ENCODE data around the gene OR2L5. TPM values are rescaled to one million over a fixed set of nuclear protein-coding genes. Genes with fewer than 3 reads are reported as not detected.

OR2L5 gene
- total RNA-seq, 2 donors from 2014 or later = not detected

- H3K9me3 ChIP-seq (ENCODE audit: control insufficient read depth, low read length) = peaks cover 83% of the 10 kb centered on the region
- H3K27ac ChIP-seq (ENCODE audit: low read depth, low read length) = no peak overlapping the region
- no peak overlapping the region for H3K9ac ChIP-seq (ENCODE audit: extremely low read depth, low read length, poor library complexity, severe bottlenecking)
- H3K4me1 ChIP-seq (ENCODE audit: control insufficient read depth, insufficient read depth, low read length) = no peaks in the 10 kb centered on the region
- no peak overlapping the region for H3K4me3 Mint-ChIP-seq
- no peaks in the 10 kb centered on the region for H3K36me3 Mint-ChIP-seq (ENCODE audit: low read depth)
- no peak for DNase-seq
- no peaks in the 10 kb centered on the region for H3K27me3 Mint-ChIP-seq (ENCODE audit: insufficient read depth)
- no peaks in the 10 kb centered on the region for H3K27me3 ChIP-seq (ENCODE audit: control insufficient read depth, insufficient read depth, low read length, poor library complexity, severe bottlenecking)
- H3K27ac Mint-ChIP-seq = no peak overlapping the region
- peaks cover 78% of the 10 kb centered on the region for H3K9me3 Mint-ChIP-seq
- H3K4me3 ChIP-seq (ENCODE audit: low read length) = peak overlapping the region; percentile 14
- no peaks in the 10 kb centered on the region for H3K36me3 ChIP-seq (ENCODE audit: control insufficient read depth, insufficient read depth, low read length)
- H3K4me1 Mint-ChIP-seq = no peaks in the 10 kb centered on the region
- 58% methylated on average over 2 of the region's 2 CpGs; no CpG with 5 or more reads in 1 of the 2 experiments for WGBS, 2 experiments (ENCODE audit: insufficient coverage in 1 of 2, insufficient read length in 1 of 2)
- TF ChIP-seq CTCF (conservative IDR thresholded peaks at IDR 0.05) = no peak
Measured at GRCh38 chr1:247992986-247993385, 20.5 kb upstream of the OR2L5 start.

- no peak for TF ChIP-seq CTCF (conservative IDR thresholded peaks at IDR 0.05)
- Histone ChIP-seq H3K27me3 (ENCODE audit: control insufficient read depth, insufficient read depth, low read length, poor library complexity, severe bottlenecking) (no peaks in the 10 kb centered on the region), H3K4me3 (ENCODE audit: low read length) (no peak overlapping the region), H3K9ac (ENCODE audit: extremely low read depth, low read length, poor library complexity, severe bottlenecking) (no peak overlapping the region), H3K4me1 (ENCODE audit: control insufficient read depth, insufficient read depth, low read length) (no peaks in the 10 kb centered on the region), H3K27ac (ENCODE audit: low read depth, low read length) (no peak overlapping the region), H3K9me3 (ENCODE audit: control insufficient read depth, low read length) (peaks cover 76% of the 10 kb centered on the region), H3K36me3 (ENCODE audit: control insufficient read depth, insufficient read depth, low read length) (no peaks in the 10 kb centered on the region)
- no peaks in the 10 kb centered on the region for H3K4me1 Mint-ChIP-seq
- 28% methylated on average over 2 of the region's 2 CpGs; no CpG with 5 or more reads in 1 of the 2 experiments for WGBS, 2 experiments (ENCODE audit: insufficient coverage in 1 of 2, insufficient read length in 1 of 2)
- H3K27ac Mint-ChIP-seq = no peak overlapping the region
- no peak overlapping the region for H3K4me3 Mint-ChIP-seq
- H3K36me3 Mint-ChIP-seq (ENCODE audit: low read depth) = no peaks in the 10 kb centered on the region
- H3K9me3 Mint-ChIP-seq = peaks cover 72% of the 10 kb centered on the region
- no peak for DNase-seq
- no peaks in the 10 kb centered on the region for H3K27me3 Mint-ChIP-seq (ENCODE audit: insufficient read depth)
Measured at GRCh38 chr1:247998811-247999210, 14.6 kb upstream of the OR2L5 start.

GRCh38 chr1:248000169-248000568 is 13.3 kb upstream of the OR2L5 start:
- Histone ChIP-seq H3K36me3 (ENCODE audit: control insufficient read depth, insufficient read depth, low read length) (no peaks in the 10 kb centered on the region), H3K9ac (ENCODE audit: extremely low read depth, low read length, poor library complexity, severe bottlenecking) (no peak overlapping the region), H3K4me1 (ENCODE audit: control insufficient read depth, insufficient read depth, low read length) (no peaks in the 10 kb centered on the region), H3K9me3 (ENCODE audit: control insufficient read depth, low read length) (peaks cover 75% of the 10 kb centered on the region), H3K4me3 (ENCODE audit: low read length) (no peak overlapping the region), H3K27ac (ENCODE audit: low read depth, low read length) (no peak overlapping the region), H3K27me3 (ENCODE audit: control insufficient read depth, insufficient read depth, low read length, poor library complexity, severe bottlenecking) (no peaks in the 10 kb centered on the region)
- H3K4me1 Mint-ChIP-seq = no peaks in the 10 kb centered on the region
- 71% methylated on average over 1 of the region's 1 CpG; no CpG with 5 or more reads in 1 of the 2 experiments for WGBS, 2 experiments (ENCODE audit: insufficient coverage in 1 of 2, insufficient read length in 1 of 2)
- H3K4me3 Mint-ChIP-seq = no peak overlapping the region
- H3K36me3 Mint-ChIP-seq (ENCODE audit: low read depth) = no peaks in the 10 kb centered on the region
- H3K9me3 Mint-ChIP-seq = peaks cover 70% of the 10 kb centered on the region
- TF ChIP-seq CTCF (conservative IDR thresholded peaks at IDR 0.05) = no peak
- no peaks in the 10 kb centered on the region for H3K27me3 Mint-ChIP-seq (ENCODE audit: insufficient read depth)
- DNase-seq = no peak
- no peak overlapping the region for H3K27ac Mint-ChIP-seq
